Measurements from ENCODE around the gene TCERG1L.
A peak's percentile ranks its signal among the peaks of the same experiment; 100 is the strongest.

The TCERG1L gene

DNA sequence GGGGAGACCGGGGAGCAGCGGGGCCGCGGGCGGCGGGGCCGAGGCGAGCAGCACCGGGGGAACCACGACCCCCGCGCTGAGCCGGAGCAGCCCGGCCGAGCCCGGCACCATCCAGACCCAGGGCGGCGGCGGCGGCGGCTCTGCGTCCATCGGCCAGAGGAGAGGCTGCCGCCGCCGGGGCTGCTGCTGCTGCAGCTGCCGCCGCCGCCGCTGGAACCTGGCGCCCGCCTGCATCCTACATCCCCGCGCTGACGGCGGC lies 190 bp downstream of the TCERG1L start:
- Histone ChIP-seq H3K4me3 (replicated peaks; ENCODE audit: insufficient read depth, low read length) (no peak overlapping the region), H3K27me3 (ENCODE audit: insufficient read depth, poor library complexity, severe bottlenecking) (peaks cover 22% of the 10 kb centered on the region), H3K27ac (replicated peaks) (no peak overlapping the region)
- DNase-seq (ENCODE audit: low read depth in 1 of 2, low spot score in 1 of 2): no peak
- TF ChIP-seq, protein P1, sequence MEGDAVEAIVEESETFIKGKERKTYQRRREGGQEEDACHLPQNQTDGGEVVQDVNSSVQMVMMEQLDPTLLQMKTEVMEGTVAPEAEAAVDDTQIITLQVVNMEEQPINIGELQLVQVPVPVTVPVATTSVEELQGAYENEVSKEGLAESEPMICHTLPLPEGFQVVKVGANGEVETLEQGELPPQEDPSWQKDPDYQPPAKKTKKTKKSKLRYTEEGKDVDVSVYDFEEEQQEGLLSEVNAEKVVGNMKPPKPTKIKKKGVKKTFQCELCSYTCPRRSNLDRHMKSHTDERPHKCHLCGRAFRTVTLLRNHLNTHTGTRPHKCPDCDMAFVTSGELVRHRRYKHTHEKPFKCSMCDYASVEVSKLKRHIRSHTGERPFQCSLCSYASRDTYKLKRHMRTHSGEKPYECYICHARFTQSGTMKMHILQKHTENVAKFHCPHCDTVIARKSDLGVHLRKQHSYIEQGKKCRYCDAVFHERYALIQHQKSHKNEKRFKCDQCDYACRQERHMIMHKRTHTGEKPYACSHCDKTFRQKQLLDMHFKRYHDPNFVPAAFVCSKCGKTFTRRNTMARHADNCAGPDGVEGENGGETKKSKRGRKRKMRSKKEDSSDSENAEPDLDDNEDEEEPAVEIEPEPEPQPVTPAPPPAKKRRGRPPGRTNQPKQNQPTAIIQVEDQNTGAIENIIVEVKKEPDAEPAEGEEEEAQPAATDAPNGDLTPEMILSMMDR (IDR thresholded peaks at IDR 0.05; ENCODE audit: insufficient read depth, low read length): no peak
- no peak for TF ChIP-seq POLR2AphosphoS5 (IDR thresholded peaks at IDR 0.05; ENCODE audit: low read depth)
- TF ChIP-seq, protein P2, sequence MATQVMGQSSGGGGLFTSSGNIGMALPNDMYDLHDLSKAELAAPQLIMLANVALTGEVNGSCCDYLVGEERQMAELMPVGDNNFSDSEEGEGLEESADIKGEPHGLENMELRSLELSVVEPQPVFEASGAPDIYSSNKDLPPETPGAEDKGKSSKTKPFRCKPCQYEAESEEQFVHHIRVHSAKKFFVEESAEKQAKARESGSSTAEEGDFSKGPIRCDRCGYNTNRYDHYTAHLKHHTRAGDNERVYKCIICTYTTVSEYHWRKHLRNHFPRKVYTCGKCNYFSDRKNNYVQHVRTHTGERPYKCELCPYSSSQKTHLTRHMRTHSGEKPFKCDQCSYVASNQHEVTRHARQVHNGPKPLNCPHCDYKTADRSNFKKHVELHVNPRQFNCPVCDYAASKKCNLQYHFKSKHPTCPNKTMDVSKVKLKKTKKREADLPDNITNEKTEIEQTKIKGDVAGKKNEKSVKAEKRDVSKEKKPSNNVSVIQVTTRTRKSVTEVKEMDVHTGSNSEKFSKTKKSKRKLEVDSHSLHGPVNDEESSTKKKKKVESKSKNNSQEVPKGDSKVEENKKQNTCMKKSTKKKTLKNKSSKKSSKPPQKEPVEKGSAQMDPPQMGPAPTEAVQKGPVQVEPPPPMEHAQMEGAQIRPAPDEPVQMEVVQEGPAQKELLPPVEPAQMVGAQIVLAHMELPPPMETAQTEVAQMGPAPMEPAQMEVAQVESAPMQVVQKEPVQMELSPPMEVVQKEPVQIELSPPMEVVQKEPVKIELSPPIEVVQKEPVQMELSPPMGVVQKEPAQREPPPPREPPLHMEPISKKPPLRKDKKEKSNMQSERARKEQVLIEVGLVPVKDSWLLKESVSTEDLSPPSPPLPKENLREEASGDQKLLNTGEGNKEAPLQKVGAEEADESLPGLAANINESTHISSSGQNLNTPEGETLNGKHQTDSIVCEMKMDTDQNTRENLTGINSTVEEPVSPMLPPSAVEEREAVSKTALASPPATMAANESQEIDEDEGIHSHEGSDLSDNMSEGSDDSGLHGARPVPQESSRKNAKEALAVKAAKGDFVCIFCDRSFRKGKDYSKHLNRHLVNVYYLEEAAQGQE (IDR thresholded peaks at IDR 0.05; ENCODE audit: insufficient replicate concordance, low read depth): no peak
- TF ChIP-seq GABPA (IDR thresholded peaks at IDR 0.05; ENCODE audit: low read depth): no peak
- TF ChIP-seq SPI1 (IDR thresholded peaks at IDR 0.05; ENCODE audit: borderline replicate concordance, low read depth): no peak

DNA sequence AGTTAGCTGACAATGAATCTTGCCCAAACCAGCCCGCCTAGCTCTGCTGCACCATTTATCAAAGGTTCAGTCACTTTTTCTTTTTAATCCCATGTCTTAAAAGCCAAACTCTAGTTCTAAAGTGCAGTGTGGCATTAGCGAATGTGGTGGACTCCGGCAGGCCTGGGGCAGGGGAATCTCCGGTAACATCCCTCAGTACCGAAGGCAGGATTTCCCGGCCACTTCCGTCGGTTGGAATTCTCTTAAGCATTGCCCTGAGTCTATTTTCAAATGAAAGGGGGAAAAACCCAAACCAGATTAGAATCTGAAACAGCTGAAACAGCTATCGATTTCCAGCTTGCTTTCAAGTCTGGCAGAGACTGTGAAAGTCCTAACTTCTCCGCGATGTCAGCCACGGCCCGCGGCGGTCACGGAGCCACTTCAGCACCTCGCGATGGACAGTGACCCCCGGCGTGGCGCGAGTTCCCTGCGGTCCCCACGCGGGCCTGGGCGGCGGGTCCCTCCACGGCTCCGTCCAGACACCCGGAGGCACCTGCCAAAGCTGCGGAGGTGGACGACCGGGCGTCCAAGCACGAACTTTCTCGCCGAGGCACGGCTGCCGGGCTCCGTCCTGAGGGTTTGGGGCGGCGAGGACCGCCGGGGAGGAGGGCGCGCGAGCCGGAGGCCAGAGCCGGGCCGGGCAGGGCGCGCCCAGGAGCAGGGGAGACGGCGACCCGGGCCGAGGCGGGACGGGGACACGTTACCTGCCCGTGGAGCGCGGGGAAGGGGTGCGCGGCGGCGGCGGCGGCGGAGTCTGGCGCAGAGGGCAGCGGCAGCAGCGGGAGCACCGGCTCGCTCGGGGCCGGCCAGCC lies 745 bp downstream of the TCERG1L start:
- TF ChIP-seq, protein P2 (IDR thresholded peaks at IDR 0.05; ENCODE audit: insufficient replicate concordance, low read depth): peak; percentile 37
- TF ChIP-seq GABPA (IDR thresholded peaks at IDR 0.05; ENCODE audit: low read depth): no peak
- Histone ChIP-seq H3K4me3 (replicated peaks; ENCODE audit: insufficient read depth, low read length) (no peak overlapping the region), H3K27me3 (ENCODE audit: insufficient read depth, poor library complexity, severe bottlenecking) (peaks cover 22% of the 10 kb centered on the region), H3K27ac (replicated peaks) (no peak overlapping the region)
- no peak for DNase-seq (ENCODE audit: low read depth in 1 of 2, low spot score in 1 of 2)

DNA sequence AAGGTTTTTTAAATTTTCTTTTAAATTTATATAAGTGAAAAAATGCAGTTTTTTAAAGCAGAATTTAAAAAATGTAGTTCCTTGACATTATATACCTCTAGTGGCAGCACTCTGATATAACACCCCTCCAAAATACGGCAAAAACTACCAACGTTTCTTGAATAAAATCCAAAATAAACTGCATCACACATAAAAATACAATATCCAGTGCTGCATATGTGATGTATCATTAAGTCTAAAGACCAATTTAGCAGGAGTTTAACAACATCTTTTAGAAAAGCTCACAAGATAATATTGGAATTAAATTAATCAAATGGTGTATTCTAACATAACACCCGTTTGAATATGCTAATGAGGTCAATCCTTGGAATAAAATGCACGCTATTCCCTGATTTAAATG lies 1.4 kb downstream of the TCERG1L start:
- H3K27ac ChIP-seq (replicated peaks): no peak overlapping the region
- H3K27me3 ChIP-seq (ENCODE audit: insufficient read depth, poor library complexity, severe bottlenecking): peaks cover 22% of the 10 kb centered on the region
- DNase-seq (ENCODE audit: low read depth in 1 of 2, low spot score in 1 of 2): no peak
- TF ChIP-seq GABPA (IDR thresholded peaks at IDR 0.05; ENCODE audit: low read depth) (no peak), SPI1 (IDR thresholded peaks at IDR 0.05; ENCODE audit: borderline replicate concordance, low read depth) (no peak), POLR2AphosphoS5 (IDR thresholded peaks at IDR 0.05; ENCODE audit: low read depth) (no peak)
- TF ChIP-seq, protein P1 (IDR thresholded peaks at IDR 0.05; ENCODE audit: insufficient read depth, low read length): no peak
- TF ChIP-seq, protein P2 (IDR thresholded peaks at IDR 0.05; ENCODE audit: insufficient replicate concordance, low read depth): no peak
- H3K4me3 ChIP-seq (replicated peaks; ENCODE audit: insufficient read depth, low read length): no peak overlapping the region
